ENCODE data around the gene CTLA4. TPM values are rescaled to one million over a fixed set of nuclear protein-coding genes. Genes with fewer than 3 reads are reported as not detected.

CTLA4 gene
- total RNA-seq, 6 experiments from 2014 or later, result not detected

GRCh38 chr2:203882551-203882950 is 15.0 kb downstream of the CTLA4 start:
- no peak overlapping the region for H3K4me3 ChIP-seq
- WGBS (ENCODE audit: insufficient coverage, low coverage, low lambda C conversion rate, missing lambda C conversion rate), result 88% methylated on average over 1 of the region's 1 CpG
- no peak for TF ChIP-seq POLR2A (IDR thresholded peaks at IDR 0.05)
- no peaks in the 10 kb centered on the region for H3K36me3 ChIP-seq
- ATAC-seq, result no peak
- DNase-seq, result no peak
- no peaks in the 10 kb centered on the region for H3K4me1 ChIP-seq
- no peak overlapping the region for H3K27ac ChIP-seq
- no peaks in the 10 kb centered on the region for H3K9me3 ChIP-seq
- intact Hi-C loops (cut with DNase I), result no loop called here
- H3K27me3 ChIP-seq, result no peaks in the 10 kb centered on the region

GRCh38 chr2:203886661-203887151 is 19.1 kb downstream of the CTLA4 start:
- ATAC-seq (peak in 1 of 4 donors; percentile 22), DNase-seq (no peak)
- intact Hi-C loops (cut with DNase I), result no loop called here
- no peaks in the 10 kb centered on the region for H3K9me3 ChIP-seq
- H3K27ac ChIP-seq, result no peak overlapping the region
- no peaks in the 10 kb centered on the region for H3K4me1 ChIP-seq
- TF ChIP-seq CTCF (IDR thresholded peaks at IDR 0.05) (no peak), POLR2A (IDR thresholded peaks at IDR 0.05) (no peak)
- 52% methylated on average over 3 of the region's 3 CpGs for WGBS (ENCODE audit: insufficient coverage, low coverage, low lambda C conversion rate, missing lambda C conversion rate)
- H3K27me3 ChIP-seq, result no peaks in the 10 kb centered on the region
- no peak overlapping the region for H3K4me3 ChIP-seq
- H3K36me3 ChIP-seq, result no peaks in the 10 kb centered on the region

- ATAC-seq, result no peak
Measured at GRCh38 chr2:203887677-203888076, 20.1 kb downstream of the CTLA4 start.

GRCh38 chr2:203889542-203889941 is 22.0 kb downstream of the CTLA4 start:
- Histone ChIP-seq H3K27ac (no peak overlapping the region), H3K9me3 (no peaks in the 10 kb centered on the region), H3K27me3 (no peaks in the 10 kb centered on the region), H3K36me3 (no peaks in the 10 kb centered on the region), H3K4me3 (no peak overlapping the region), H3K4me1 (no peaks in the 10 kb centered on the region)
- WGBS (ENCODE audit: insufficient coverage, low coverage, low lambda C conversion rate, missing lambda C conversion rate), result 73% methylated on average over 1 of the region's 1 CpG
- TF ChIP-seq POLR2A (IDR thresholded peaks at IDR 0.05) (no peak), CTCF (IDR thresholded peaks at IDR 0.05) (no peak)
- intact Hi-C loops (cut with DNase I), result no loop called here
- ATAC-seq, result no peak
- DNase-seq, result no peak

More at GRCh38 chr2:203887677-203888076, 20.1 kb downstream of the CTLA4 start:
- Histone ChIP-seq H3K4me3 (no peak overlapping the region), H3K36me3 (no peaks in the 10 kb centered on the region), H3K27ac (no peak overlapping the region), H3K27me3 (no peaks in the 10 kb centered on the region), H3K9me3 (no peaks in the 10 kb centered on the region), H3K4me1 (no peaks in the 10 kb centered on the region)
- no peak for DNase-seq
- intact Hi-C loops (cut with DNase I), result no loop called here
- TF ChIP-seq POLR2A (IDR thresholded peaks at IDR 0.05), result no peak

GRCh38 chr2:203889944-203890343 is 22.4 kb downstream of the CTLA4 start:
- Histone ChIP-seq H3K36me3 (no peaks in the 10 kb centered on the region), H3K4me3 (no peak overlapping the region), H3K27me3 (no peaks in the 10 kb centered on the region), H3K4me1 (no peaks in the 10 kb centered on the region), H3K27ac (no peak overlapping the region), H3K9me3 (no peaks in the 10 kb centered on the region)
- 25% methylated on average over 1 of the region's 1 CpG for WGBS (ENCODE audit: insufficient coverage, low coverage, low lambda C conversion rate, missing lambda C conversion rate)
- intact Hi-C loops (cut with DNase I), result no loop called here
- no peak for DNase-seq
- ATAC-seq, result no peak
- TF ChIP-seq CTCF (IDR thresholded peaks at IDR 0.05) (no peak), POLR2A (IDR thresholded peaks at IDR 0.05) (no peak)

- H3K36me3 ChIP-seq, result no peaks in the 10 kb centered on the region
- WGBS (ENCODE audit: insufficient coverage, low coverage, low lambda C conversion rate, missing lambda C conversion rate), result no CpG with 5 or more reads among the region's 1 CpG
Measured at GRCh38 chr2:203890733-203891132, 23.2 kb downstream of the CTLA4 start.

More at GRCh38 chr2:203890733-203891132, 23.2 kb downstream of the CTLA4 start:
- intact Hi-C loops (cut with DNase I), result no loop called here
- DNase-seq, result no peak
- no peak overlapping the region for H3K27ac ChIP-seq
- no peaks in the 10 kb centered on the region for H3K4me1 ChIP-seq
- no peak for TF ChIP-seq POLR2A (IDR thresholded peaks at IDR 0.05)
- no peak for TF ChIP-seq CTCF (IDR thresholded peaks at IDR 0.05)
- no peak for ATAC-seq
- H3K9me3 ChIP-seq, result no peaks in the 10 kb centered on the region
- no peak overlapping the region for H3K4me3 ChIP-seq
- no peaks in the 10 kb centered on the region for H3K27me3 ChIP-seq
